ENCODE data around the gene SAMD1. TPM values are rescaled to one million over a fixed set of nuclear protein-coding genes. Genes with fewer than 3 reads are reported as not detected.

Gene SAMD1
- total and polyA plus RNA-seq, 2 donors from 2014 or later, result 23.3 to 28.3 TPM

- Histone ChIP-seq H3K9me3 (ENCODE audit: control insufficient read depth in 2 of 3, insufficient read depth in 1 of 3, low read length in 3 of 3) (no peaks in the 10 kb centered on the region), H3K9ac (ENCODE audit: low read length in 3 of 3) (no peak overlapping the region), H3K27me3 (ENCODE audit: control insufficient read depth, insufficient read depth, low read length) (no peaks in the 10 kb centered on the region), H3K27ac (ENCODE audit: low read depth in 2 of 2, low read length in 2 of 2) (no peak overlapping the region), H3K36me3 (ENCODE audit: control insufficient read depth in 2 of 3, insufficient read depth in 3 of 3, low read length in 3 of 3) (no peaks in the 10 kb centered on the region), H3K4me1 (ENCODE audit: control insufficient read depth in 2 of 3, insufficient read depth in 2 of 3, low read depth in 1 of 3, low read length in 3 of 3) (peaks cover 0 to 14% (median 2%) of the 10 kb centered on the region in 3 donors), H3K4me3 (ENCODE audit: low read length in 3 of 3) (no peak overlapping the region)
- intact Hi-C loops (cut with DNase I), result no loop called here
- FAIRE-seq, result no peak
- no peak for TF ChIP-seq CTCF (IDR thresholded peaks at IDR 0.05; ENCODE audit: borderline replicate concordance, extremely low read depth, insufficient read depth)
- DNase-seq, result peak in 1 of 5 donors; percentile 56
Observed at GRCh38 chr19:14070268-14071050, 20.1 kb downstream of the SAMD1 start.

DNA sequence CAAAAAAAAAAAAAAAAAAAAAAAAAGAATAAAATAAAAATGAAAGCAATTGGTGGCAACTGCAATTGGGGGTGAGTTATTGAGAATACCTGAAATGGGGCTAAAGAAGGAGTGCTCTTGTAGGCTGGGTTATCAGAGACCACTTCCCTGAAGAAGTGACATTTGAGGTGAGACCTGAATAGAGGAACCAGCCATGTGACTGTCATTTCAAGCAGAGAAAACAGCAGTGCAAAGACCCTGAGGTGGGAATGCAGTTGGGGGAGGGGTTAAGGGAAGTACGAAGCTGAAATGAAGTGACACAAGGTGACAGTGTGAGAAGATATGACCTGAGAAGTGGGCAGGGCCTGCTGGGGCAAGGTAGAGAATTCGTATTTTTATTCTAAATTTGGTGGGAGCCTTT, 24.4 kb downstream of the SAMD1 start:
- no peak for TF ChIP-seq CTCF (IDR thresholded peaks at IDR 0.05; ENCODE audit: borderline replicate concordance, extremely low read depth, insufficient read depth)
- intact Hi-C loops (cut with DNase I), result no loop called here
- Histone ChIP-seq H3K27me3 (ENCODE audit: control insufficient read depth, insufficient read depth, low read length) (no peaks in the 10 kb centered on the region), H3K27ac (ENCODE audit: low read depth in 2 of 2, low read length in 2 of 2) (no peak overlapping the region), H3K9me3 (ENCODE audit: control insufficient read depth in 2 of 3, insufficient read depth in 1 of 3, low read length in 3 of 3) (no peaks in the 10 kb centered on the region), H3K4me1 (ENCODE audit: control insufficient read depth in 2 of 3, insufficient read depth in 2 of 3, low read depth in 1 of 3, low read length in 3 of 3) (peaks cover 0 to 2% (median 0%) of the 10 kb centered on the region in 3 donors), H3K9ac (ENCODE audit: low read length in 3 of 3) (no peak overlapping the region), H3K4me3 (ENCODE audit: low read length in 3 of 3) (no peak overlapping the region), H3K36me3 (ENCODE audit: control insufficient read depth in 2 of 3, insufficient read depth in 3 of 3, low read length in 3 of 3) (no peaks in the 10 kb centered on the region)
- FAIRE-seq (no peak), DNase-seq (no peak)

GRCh38 chr19:14063105-14063504, 27.4 kb downstream of the SAMD1 start:
- H3K27me3 ChIP-seq (ENCODE audit: control insufficient read depth, insufficient read depth, low read length), result no peaks in the 10 kb centered on the region
- no peaks in the 10 kb centered on the region for H3K36me3 ChIP-seq (ENCODE audit: control insufficient read depth in 2 of 3, insufficient read depth in 3 of 3, low read length in 3 of 3)
- no peak for TF ChIP-seq CTCF (IDR thresholded peaks at IDR 0.05; ENCODE audit: borderline replicate concordance, extremely low read depth, insufficient read depth)
- H3K9me3 ChIP-seq (ENCODE audit: control insufficient read depth in 2 of 3, insufficient read depth in 1 of 3, low read length in 3 of 3), result no peaks in the 10 kb centered on the region
- no peak for FAIRE-seq
- H3K27ac ChIP-seq (ENCODE audit: low read depth in 2 of 2, low read length in 2 of 2), result no peak overlapping the region
- H3K4me1 ChIP-seq (ENCODE audit: control insufficient read depth in 2 of 3, insufficient read depth in 2 of 3, low read depth in 1 of 3, low read length in 3 of 3), result peaks cover 0 to 14% (median 7%) of the 10 kb centered on the region in 3 donors
- H3K4me3 ChIP-seq (ENCODE audit: low read length in 3 of 3), result no peak overlapping the region
- no peak overlapping the region for H3K9ac ChIP-seq (ENCODE audit: low read length in 3 of 3)
- no peak for DNase-seq
- intact Hi-C loops (cut with DNase I), result no loop called here
